Thyroid gland (tissue), 4 donors: Measurements from ENCODE around the gene TRIM65.

Experiments
- POLR2A ChIP-seq, 2 donors: fragments of 450-650 bp; IDR thresholded peaks; one replicate each; pipeline ENCODE4 v1.6.1; 2017; ENCODE audit warnings: antibody characterized with exemption in 2 of 2, mild to moderate bottlenecking in 2 of 2, moderate library complexity in 1 of 2
- TF ChIP-seq, protein P1 (sequence below), 6 experiments: fragments of 200-600 bp in 3 of 6; fragments of 450-650 bp in 3 of 6; sonication (generic) in 3 of 6; IDR thresholded peaks; one replicate each; pipeline ENCODE4 v1.5.1; 2016 to 2019; ENCODE audit warnings: antibody characterized with exemption in 6 of 6, mild to moderate bottlenecking in 2 of 6, inconsistent platforms in 1 of 6, moderate library complexity in 1 of 6

DNA sequence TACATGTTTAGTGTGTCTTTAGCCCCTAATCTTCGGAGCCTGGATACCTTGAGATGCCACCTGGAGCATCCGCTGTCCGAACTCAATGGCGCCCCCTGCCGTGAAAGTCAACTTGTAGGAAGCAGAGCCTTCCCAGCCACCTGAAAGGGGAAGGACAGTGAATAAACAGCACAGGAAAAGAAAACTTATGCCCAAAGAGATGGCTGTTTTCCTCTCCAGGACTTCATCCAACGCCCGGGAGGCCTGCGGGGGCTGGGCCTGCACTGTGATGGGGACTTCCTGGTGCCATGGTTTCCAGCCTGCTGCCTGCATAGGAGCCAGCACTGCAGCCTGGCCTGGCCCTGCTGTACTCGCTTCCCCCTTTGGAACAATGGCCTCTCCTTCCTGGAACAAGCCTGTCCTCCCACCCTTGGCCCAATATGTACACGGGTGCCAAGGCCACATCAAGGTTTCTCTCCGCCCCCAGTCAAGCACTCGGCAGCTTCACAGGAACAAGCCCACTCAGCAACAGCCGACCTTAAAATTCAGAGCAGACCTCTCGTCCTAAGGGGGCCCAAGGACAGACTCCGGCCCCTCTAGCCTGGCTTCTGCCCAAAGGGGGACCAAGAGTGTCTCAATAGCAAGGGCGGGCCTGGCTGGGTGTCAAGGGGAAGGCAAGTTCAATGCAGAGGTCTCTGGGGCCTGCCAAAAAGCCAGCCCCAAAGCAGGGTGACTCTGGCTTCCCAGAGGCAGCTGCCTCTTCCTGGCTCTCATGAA lies 48.0 kb downstream of the TRIM65 start:
- TF ChIP-seq, protein P1, sequence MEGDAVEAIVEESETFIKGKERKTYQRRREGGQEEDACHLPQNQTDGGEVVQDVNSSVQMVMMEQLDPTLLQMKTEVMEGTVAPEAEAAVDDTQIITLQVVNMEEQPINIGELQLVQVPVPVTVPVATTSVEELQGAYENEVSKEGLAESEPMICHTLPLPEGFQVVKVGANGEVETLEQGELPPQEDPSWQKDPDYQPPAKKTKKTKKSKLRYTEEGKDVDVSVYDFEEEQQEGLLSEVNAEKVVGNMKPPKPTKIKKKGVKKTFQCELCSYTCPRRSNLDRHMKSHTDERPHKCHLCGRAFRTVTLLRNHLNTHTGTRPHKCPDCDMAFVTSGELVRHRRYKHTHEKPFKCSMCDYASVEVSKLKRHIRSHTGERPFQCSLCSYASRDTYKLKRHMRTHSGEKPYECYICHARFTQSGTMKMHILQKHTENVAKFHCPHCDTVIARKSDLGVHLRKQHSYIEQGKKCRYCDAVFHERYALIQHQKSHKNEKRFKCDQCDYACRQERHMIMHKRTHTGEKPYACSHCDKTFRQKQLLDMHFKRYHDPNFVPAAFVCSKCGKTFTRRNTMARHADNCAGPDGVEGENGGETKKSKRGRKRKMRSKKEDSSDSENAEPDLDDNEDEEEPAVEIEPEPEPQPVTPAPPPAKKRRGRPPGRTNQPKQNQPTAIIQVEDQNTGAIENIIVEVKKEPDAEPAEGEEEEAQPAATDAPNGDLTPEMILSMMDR (IDR thresholded peaks at IDR 0.05), result peak in 5 of 6 experiments; percentile 35 to 60 (median 51)
- no peak for TF ChIP-seq POLR2A (IDR thresholded peaks at IDR 0.05)
